Skeletal muscle satellite cell (primary cell): ENCODE data around the gene CPSF3.
"Not testable (repeated sequence)": the region's sequence is repeated elsewhere in the genome, so short reads cannot be mapped to it uniquely, and the experiment has no call there.

Experiments
- H3K27me3 ChIP-seq: 2 replicates; pipeline ENCODE4 v1.7.0; 2013; ENCODE audit warnings: low read length; ENCODE audit not compliant: control insufficient read depth, insufficient read depth
- H3K36me3 ChIP-seq: 2 replicates; pipeline ENCODE4 v1.7.0; 2013; ENCODE audit warnings: mild to moderate bottlenecking, control low read depth, low read length; ENCODE audit not compliant: insufficient read depth
- H3K4me1 ChIP-seq: 2 replicates; pipeline ENCODE4 v1.7.0; 2013; ENCODE audit warnings: low read length; ENCODE audit not compliant: control insufficient read depth, insufficient read depth
- H3K4me2 ChIP-seq: 2 replicates; pipeline ENCODE4 v1.7.0; 2013; ENCODE audit warnings: mild to moderate bottlenecking, low read length
- H3K4me3 ChIP-seq: 2 replicates; pipeline ENCODE4 v1.7.0; 2013; ENCODE audit warnings: low read length
- H3K9ac ChIP-seq: 2 replicates; pipeline ENCODE4 v1.7.0; 2013; ENCODE audit warnings: mild to moderate bottlenecking, low read depth, low read length, moderate library complexity
- H3K9me3 ChIP-seq: replicated peaks from 2 replicates; pipeline ENCODE4 v1.7.0; 2013; ENCODE audit warnings: mild to moderate bottlenecking, control low read depth, low read length

Gene CPSF3

GRCh38 chr2:9385841-9386240, 37.6 kb upstream of the CPSF3 start:
- Histone ChIP-seq H3K4me2 (no peak overlapping the region), H3K4me1 (peaks cover 30% of the 10 kb centered on the region), H3K9ac (no peak overlapping the region), H3K27me3 (no peaks in the 10 kb centered on the region), H3K9me3 (no peaks in the 10 kb centered on the region), H3K4me3 (no peak overlapping the region), H3K36me3 (peaks cover 86% of the 10 kb centered on the region)

GRCh38 chr2:9388199-9388681, 35.2 kb upstream of the CPSF3 start:
- Histone ChIP-seq H3K27me3 (no peaks in the 10 kb centered on the region), H3K9ac (no peak overlapping the region), H3K4me3 (no peak overlapping the region), H3K4me2 (no peak overlapping the region), H3K4me1 (peaks cover 21% of the 10 kb centered on the region), H3K36me3 (peaks cover 84% of the 10 kb centered on the region), H3K9me3 (no peaks in the 10 kb centered on the region)

GRCh38 chr2:9388950-9389911, 34.2 kb upstream of the CPSF3 start:
- H3K9me3 ChIP-seq, result no peaks in the 10 kb centered on the region
- no peak overlapping the region for H3K4me3 ChIP-seq
- no peak overlapping the region for H3K9ac ChIP-seq
- no peaks in the 10 kb centered on the region for H3K27me3 ChIP-seq
- peaks cover 84% of the 10 kb centered on the region for H3K36me3 ChIP-seq
- H3K4me1 ChIP-seq, result peaks cover 21% of the 10 kb centered on the region
- no peak overlapping the region for H3K4me2 ChIP-seq

GRCh38 chr2:9390151-9390850, 33.2 kb upstream of the CPSF3 start:
- Histone ChIP-seq H3K4me3 (no peak overlapping the region), H3K9ac (no peak overlapping the region), H3K9me3 (no peaks in the 10 kb centered on the region), H3K4me1 (peaks cover 21% of the 10 kb centered on the region), H3K27me3 (no peaks in the 10 kb centered on the region), H3K4me2 (no peak overlapping the region), H3K36me3 (peaks cover 81% of the 10 kb centered on the region)

- Histone ChIP-seq H3K4me1 (peaks cover 14% of the 10 kb centered on the region), H3K4me3 (no peak overlapping the region), H3K9ac (no peak overlapping the region), H3K36me3 (peaks cover 78% of the 10 kb centered on the region), H3K9me3 (no peaks in the 10 kb centered on the region), H3K27me3 (no peaks in the 10 kb centered on the region), H3K4me2 (no peak overlapping the region)
Observed at GRCh38 chr2:9390991-9391390, 32.5 kb upstream of the CPSF3 start.

GRCh38 chr2:9391961-9392720, 31.3 kb upstream of the CPSF3 start:
- no peak overlapping the region for H3K4me3 ChIP-seq
- no peaks in the 10 kb centered on the region for H3K27me3 ChIP-seq
- H3K4me2 ChIP-seq, result no peak overlapping the region
- H3K9me3 ChIP-seq, result no peaks in the 10 kb centered on the region
- peaks cover 81% of the 10 kb centered on the region for H3K36me3 ChIP-seq
- H3K4me1 ChIP-seq, result peaks cover 4% of the 10 kb centered on the region
- H3K9ac ChIP-seq, result no peak overlapping the region

- H3K4me3 ChIP-seq, result no peak overlapping the region
- no peaks in the 10 kb centered on the region for H3K9me3 ChIP-seq
- no peaks in the 10 kb centered on the region for H3K4me1 ChIP-seq
- H3K4me2 ChIP-seq, result no peak overlapping the region
- no peaks in the 10 kb centered on the region for H3K27me3 ChIP-seq
- H3K36me3 ChIP-seq, result peaks cover 76% of the 10 kb centered on the region
- H3K9ac ChIP-seq, result no peak overlapping the region
Observed at GRCh38 chr2:9392898-9393765, 30.3 kb upstream of the CPSF3 start.

- Histone ChIP-seq H3K36me3 (peaks cover 69% of the 10 kb centered on the region), H3K4me1 (no peaks in the 10 kb centered on the region), H3K9ac (no peak overlapping the region), H3K4me3 (no peak overlapping the region), H3K4me2 (no peak overlapping the region), H3K9me3 (no peaks in the 10 kb centered on the region), H3K27me3 (no peaks in the 10 kb centered on the region)
Observed at GRCh38 chr2:9394816-9395215, 28.6 kb upstream of the CPSF3 start.

GRCh38 chr2:9397201-9397600, 26.3 kb upstream of the CPSF3 start:
- no peak overlapping the region for H3K4me2 ChIP-seq
- no peak overlapping the region for H3K4me3 ChIP-seq
- H3K27me3 ChIP-seq, result no peaks in the 10 kb centered on the region
- peaks cover 71% of the 10 kb centered on the region for H3K36me3 ChIP-seq
- no peak overlapping the region for H3K9ac ChIP-seq
- no peaks in the 10 kb centered on the region for H3K9me3 ChIP-seq
- no peaks in the 10 kb centered on the region for H3K4me1 ChIP-seq

- H3K36me3 ChIP-seq, result peaks cover 73% of the 10 kb centered on the region
- not testable (repeated sequence) for H3K4me1 ChIP-seq, H3K9ac ChIP-seq, H3K4me2 ChIP-seq, H3K4me3 ChIP-seq, H3K9me3 ChIP-seq, H3K27me3 ChIP-seq
Observed at GRCh38 chr2:9398251-9398650, 25.2 kb upstream of the CPSF3 start.
